Suprapubic skin (tissue), 4 donors: ENCODE measurements around the gene SLC6A6. TPM values are rescaled to one million over a fixed set of nuclear protein-coding genes. Genes with fewer than 3 reads are reported as not detected.

Experiments used
- DNase-seq, 2 donors: peaks; one replicate each; pipeline ENCODE4 v3.0.0-alpha.2; 2019; ENCODE audit warnings: low spot score in 2 of 2
- H3K27ac ChIP-seq: fragments of 200-600 bp; sonication (generic); one replicate; pipeline ENCODE4 v1.5.1; 2019
- H3K27me3 ChIP-seq: fragments of 200-600 bp; sonication (generic); one replicate; pipeline ENCODE4 v1.5.1; 2019
- H3K36me3 ChIP-seq: fragments of 200-600 bp; sonication (generic); one replicate; pipeline ENCODE4 v1.5.1; 2019
- H3K4me1 ChIP-seq: fragments of 200-600 bp; sonication (generic); one replicate; pipeline ENCODE4 v1.5.1; 2019
- H3K4me3 ChIP-seq: fragments of 200-600 bp; sonication (generic); one replicate; pipeline ENCODE4 v1.5.1; 2019; ENCODE audit warnings: mild to moderate bottlenecking
- H3K9me3 ChIP-seq: fragments of 200-600 bp; sonication (generic); one replicate; pipeline ENCODE4 v1.5.1; 2019
- EP300 ChIP-seq: sonication (generic); formaldehyde crosslinking; IDR thresholded peaks from one replicate; pipeline ENCODE4 v1.6.1; 2017; ENCODE audit warnings: antibody characterized with exemption
- POLR2A ChIP-seq, 2 donors: fragments of 450-650 bp; IDR thresholded peaks; one replicate each; pipeline ENCODE4 v1.6.1; 2017; ENCODE audit warnings: antibody characterized with exemption in 2 of 2, mild to moderate bottlenecking in 2 of 2, moderate library complexity in 2 of 2
- POLR2AphosphoS5 ChIP-seq, 3 donors: sonication (generic); formaldehyde crosslinking; IDR thresholded peaks; one replicate each; pipeline ENCODE4 v1.6.1; 2017; ENCODE audit warnings: antibody characterized with exemption in 3 of 3
- WGBS: methylation state at CpG from one replicate; pipeline ENCODE4 v1.1.5; 2018; 5-methylcytosine and 5-hydroxymethylcytosine counted together
- total RNA-seq, 4 donors: library from RNA; depleted of rRNA; stranded (reverse); fragments of >200 nt; gene quantifications; one replicate each; pipeline ENCODE4 v1.1.0, GENCODE V29; 2016
- TF ChIP-seq, protein P1 (sequence below), 2 donors: fragments of 200-600 bp in 1 of 2; fragments of 450-650 bp in 1 of 2; sonication (generic) in 1 of 2; IDR thresholded peaks; one replicate each; pipeline ENCODE4 v1.5.1; 2016 to 2019; ENCODE audit warnings: antibody characterized with exemption in 2 of 2, mild to moderate bottlenecking in 1 of 2, moderate library complexity in 1 of 2

Gene SLC6A6
- total RNA-seq, 4 donors from 2014 or later: 85.4 to 149 (median 102) TPM

DNA sequence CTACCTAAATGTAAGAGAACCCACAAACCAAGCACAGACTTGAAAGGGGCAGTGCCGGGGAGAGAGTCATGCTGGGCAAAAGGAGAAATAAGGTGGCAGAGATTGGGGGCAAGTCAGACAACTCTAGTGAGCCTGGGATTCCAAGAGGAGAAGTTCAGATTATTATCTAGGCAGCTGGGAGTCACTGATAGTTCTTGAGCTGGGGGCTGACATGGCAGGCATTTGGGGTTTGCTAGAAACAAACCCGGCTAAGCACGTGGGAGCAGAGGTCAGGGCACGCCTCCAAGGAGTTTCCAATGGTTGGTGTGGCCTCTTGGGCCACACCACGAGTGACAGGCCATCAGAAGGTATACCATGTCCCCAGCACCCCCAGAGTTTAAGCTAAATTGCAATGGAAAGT, 27.6 kb downstream of the SLC6A6 start:
- Histone ChIP-seq H3K27me3 (no peaks in the 10 kb centered on the region), H3K36me3 (peaks cover 6% of the 10 kb centered on the region), H3K27ac (no peak overlapping the region), H3K9me3 (no peaks in the 10 kb centered on the region), H3K4me1 (peaks cover 80% of the 10 kb centered on the region), H3K4me3 (no peak overlapping the region)
- TF ChIP-seq, protein P1, sequence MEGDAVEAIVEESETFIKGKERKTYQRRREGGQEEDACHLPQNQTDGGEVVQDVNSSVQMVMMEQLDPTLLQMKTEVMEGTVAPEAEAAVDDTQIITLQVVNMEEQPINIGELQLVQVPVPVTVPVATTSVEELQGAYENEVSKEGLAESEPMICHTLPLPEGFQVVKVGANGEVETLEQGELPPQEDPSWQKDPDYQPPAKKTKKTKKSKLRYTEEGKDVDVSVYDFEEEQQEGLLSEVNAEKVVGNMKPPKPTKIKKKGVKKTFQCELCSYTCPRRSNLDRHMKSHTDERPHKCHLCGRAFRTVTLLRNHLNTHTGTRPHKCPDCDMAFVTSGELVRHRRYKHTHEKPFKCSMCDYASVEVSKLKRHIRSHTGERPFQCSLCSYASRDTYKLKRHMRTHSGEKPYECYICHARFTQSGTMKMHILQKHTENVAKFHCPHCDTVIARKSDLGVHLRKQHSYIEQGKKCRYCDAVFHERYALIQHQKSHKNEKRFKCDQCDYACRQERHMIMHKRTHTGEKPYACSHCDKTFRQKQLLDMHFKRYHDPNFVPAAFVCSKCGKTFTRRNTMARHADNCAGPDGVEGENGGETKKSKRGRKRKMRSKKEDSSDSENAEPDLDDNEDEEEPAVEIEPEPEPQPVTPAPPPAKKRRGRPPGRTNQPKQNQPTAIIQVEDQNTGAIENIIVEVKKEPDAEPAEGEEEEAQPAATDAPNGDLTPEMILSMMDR (IDR thresholded peaks at IDR 0.05): no peak
- TF ChIP-seq POLR2AphosphoS5 (IDR thresholded peaks at IDR 0.05) (no peak), EP300 (no peak), POLR2A (IDR thresholded peaks at IDR 0.05) (no peak)
- WGBS: 78% methylated on average over 3 of the region's 5 CpGs
- no peak for DNase-seq

DNA sequence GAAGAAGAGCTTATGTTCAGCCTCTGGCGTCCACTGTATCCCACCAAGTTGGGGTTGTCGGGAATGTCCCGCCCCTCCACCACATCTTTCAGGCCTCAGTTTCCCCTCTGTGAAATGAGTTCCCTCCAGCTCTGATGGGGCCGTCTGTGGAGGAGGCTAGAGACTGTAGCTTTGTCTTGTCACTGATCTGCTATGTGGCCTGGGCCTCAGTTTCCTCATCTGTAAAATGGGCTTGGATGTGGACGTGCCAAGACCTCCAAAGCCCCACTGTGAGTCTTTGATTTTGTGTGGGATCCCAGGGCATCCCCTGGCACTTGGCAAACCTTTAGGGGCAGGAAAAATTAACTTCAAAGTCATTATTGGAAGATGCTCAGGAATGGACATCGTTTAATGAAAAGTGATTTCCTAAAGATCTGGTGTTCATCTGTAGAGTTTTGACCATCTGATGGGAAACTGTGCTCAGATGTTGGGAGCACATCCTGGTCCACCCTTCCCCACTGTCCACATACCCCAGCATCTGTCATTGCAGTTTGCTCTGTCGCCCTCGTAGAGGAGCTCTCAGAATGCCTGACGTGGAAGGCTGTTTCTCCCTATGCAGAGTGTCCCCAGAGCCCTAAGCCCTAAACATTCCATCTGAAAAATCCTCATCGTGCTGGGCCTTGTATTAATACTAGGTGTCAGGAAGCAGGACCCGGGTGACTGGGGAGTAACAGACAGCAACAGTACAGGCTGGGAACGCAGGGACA, 28.5 kb downstream of the SLC6A6 start:
- peaks cover 80% of the 10 kb centered on the region for H3K4me1 ChIP-seq
- no peaks in the 10 kb centered on the region for H3K27me3 ChIP-seq
- peaks cover 6% of the 10 kb centered on the region for H3K36me3 ChIP-seq
- TF ChIP-seq EP300 (no peak), POLR2A (IDR thresholded peaks at IDR 0.05) (no peak), POLR2AphosphoS5 (IDR thresholded peaks at IDR 0.05) (no peak)
- TF ChIP-seq, protein P1 (IDR thresholded peaks at IDR 0.05): no peak
- 81% methylated on average over 5 of the region's 12 CpGs for WGBS
- no peak overlapping the region for H3K4me3 ChIP-seq
- H3K27ac ChIP-seq: peak overlapping the region; percentile 78
- no peaks in the 10 kb centered on the region for H3K9me3 ChIP-seq
- DNase-seq: no peak

DNA sequence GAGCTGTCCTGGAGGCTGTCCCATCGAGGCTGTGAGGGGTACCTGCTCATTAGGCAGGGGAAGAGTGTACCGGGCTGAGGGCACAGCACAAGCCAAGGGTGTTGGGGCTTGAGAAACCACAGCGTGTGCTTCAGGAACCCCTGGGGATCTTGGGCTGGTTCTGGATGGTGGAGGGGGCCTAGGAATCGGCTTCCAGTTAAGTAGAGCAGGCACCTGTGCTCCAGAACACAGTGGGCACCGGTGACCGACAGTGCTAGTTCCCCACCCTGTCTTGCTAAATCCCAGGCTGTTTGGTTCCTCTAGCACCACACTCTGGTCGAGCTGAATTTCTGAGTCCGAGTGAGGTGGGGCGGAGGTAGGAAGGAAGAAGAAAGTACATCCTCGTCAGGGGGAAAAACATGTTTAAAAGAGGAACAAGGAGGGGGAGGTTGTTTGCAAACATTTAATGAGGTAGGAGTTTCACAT, 29.1 kb downstream of the SLC6A6 start:
- peak overlapping the region; percentile 78 for H3K27ac ChIP-seq
- TF ChIP-seq POLR2AphosphoS5 (IDR thresholded peaks at IDR 0.05) (no peak), POLR2A (IDR thresholded peaks at IDR 0.05) (no peak), EP300 (no peak)
- TF ChIP-seq, protein P1 (IDR thresholded peaks at IDR 0.05): no peak
- WGBS: 74% methylated on average over 10 of the region's 10 CpGs
- H3K27me3 ChIP-seq: no peaks in the 10 kb centered on the region
- H3K4me3 ChIP-seq: no peak overlapping the region
- H3K4me1 ChIP-seq: peaks cover 81% of the 10 kb centered on the region
- H3K36me3 ChIP-seq: peaks cover 6% of the 10 kb centered on the region
- no peaks in the 10 kb centered on the region for H3K9me3 ChIP-seq
- DNase-seq: no peak

DNA sequence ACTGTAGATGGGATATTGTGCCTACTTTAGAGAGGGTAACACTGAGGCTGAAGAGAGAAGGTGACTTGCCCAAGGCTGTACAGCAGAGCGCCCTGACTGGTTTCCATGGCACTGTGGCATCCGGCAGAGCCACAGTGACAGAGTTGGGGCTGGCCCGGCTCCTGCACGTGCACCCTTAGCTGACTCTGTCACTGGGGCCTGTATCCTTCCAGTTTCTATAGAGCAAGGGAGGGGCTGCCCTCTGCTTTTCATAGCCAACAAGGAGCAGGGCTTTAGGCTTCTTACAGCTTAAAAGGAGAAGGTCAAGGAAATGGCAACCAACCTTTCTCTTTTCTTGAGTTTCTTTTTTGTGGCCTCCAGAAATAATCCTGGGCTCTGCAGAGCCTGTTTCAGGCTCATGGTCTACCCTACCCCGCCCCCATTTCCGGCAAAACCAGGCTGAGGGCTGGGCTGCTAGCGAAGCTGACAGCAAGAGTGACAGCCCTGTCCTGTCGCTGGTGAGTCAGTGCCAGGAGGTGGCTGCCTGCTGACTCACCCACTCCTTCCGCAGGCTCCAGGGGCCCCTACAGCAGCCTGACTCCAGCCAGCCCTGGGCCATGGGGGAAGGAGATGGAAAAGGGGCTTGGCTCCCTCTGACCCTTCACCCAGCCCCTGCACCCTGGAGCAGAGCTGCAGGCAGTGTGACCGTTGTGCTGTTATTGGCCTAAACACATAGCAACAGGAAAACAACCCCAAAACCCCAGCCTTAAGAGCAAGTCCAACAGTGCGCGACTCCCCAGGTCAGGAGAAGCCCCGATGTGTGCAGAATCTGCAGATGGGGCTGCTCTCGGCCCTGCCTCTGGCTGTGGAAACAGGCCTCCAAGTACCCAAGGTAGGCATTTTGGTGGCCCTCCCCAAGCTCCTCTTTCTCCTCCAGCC, 29.8 kb downstream of the SLC6A6 start:
- peaks cover 85% of the 10 kb centered on the region for H3K4me1 ChIP-seq
- H3K4me3 ChIP-seq: no peak overlapping the region

DNA sequence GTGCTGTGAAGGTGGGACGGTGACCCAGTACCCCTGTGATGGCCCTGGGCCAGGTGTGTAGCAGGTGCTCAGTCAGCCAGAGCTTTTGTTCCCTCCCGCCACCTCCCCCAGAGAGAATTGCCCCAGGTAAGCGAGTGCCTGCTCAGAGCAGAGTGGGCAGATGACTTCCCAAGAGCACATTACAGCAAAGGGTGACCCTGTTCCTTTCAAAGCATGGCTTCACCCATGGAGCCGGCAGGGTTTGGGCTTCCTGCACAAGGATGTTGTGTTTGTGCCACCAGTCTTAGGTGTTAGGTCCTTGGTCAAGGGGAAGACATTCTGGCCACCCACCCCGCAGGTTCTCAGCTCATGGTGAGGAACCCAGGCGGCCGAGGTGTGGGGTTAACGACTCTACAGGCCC, 30.7 kb downstream of the SLC6A6 start:
- H3K27ac ChIP-seq: peak overlapping the region; percentile 78
- H3K4me1 ChIP-seq: peaks cover 83% of the 10 kb centered on the region
- no peaks in the 10 kb centered on the region for H3K9me3 ChIP-seq
- H3K36me3 ChIP-seq: no peaks in the 10 kb centered on the region
- H3K4me3 ChIP-seq: no peak overlapping the region
- no peaks in the 10 kb centered on the region for H3K27me3 ChIP-seq
- no peak for DNase-seq
- WGBS: 63% methylated on average over 4 of the region's 8 CpGs
- TF ChIP-seq, protein P1 (IDR thresholded peaks at IDR 0.05): no peak
- TF ChIP-seq EP300: no peak
- no peak for TF ChIP-seq POLR2A (IDR thresholded peaks at IDR 0.05)
- TF ChIP-seq POLR2AphosphoS5 (IDR thresholded peaks at IDR 0.05): no peak

More for the DNA sequence above, 29.8 kb downstream of the SLC6A6 start:
- H3K27ac ChIP-seq: peak overlapping the region; percentile 78
- peaks cover under 1% of the 10 kb centered on the region for H3K36me3 ChIP-seq
- H3K27me3 ChIP-seq: no peaks in the 10 kb centered on the region
- WGBS: 32% methylated on average over 13 of the region's 14 CpGs
- DNase-seq: peak in 1 of 2 donors; percentile 93
- no peak for TF ChIP-seq EP300
- TF ChIP-seq POLR2AphosphoS5 (IDR thresholded peaks at IDR 0.05): peak in 1 of 3 donors; percentile 59
- H3K9me3 ChIP-seq: no peaks in the 10 kb centered on the region
